Measurements from ENCODE around the gene TRIOBP.

TRIOBP gene

DNA sequence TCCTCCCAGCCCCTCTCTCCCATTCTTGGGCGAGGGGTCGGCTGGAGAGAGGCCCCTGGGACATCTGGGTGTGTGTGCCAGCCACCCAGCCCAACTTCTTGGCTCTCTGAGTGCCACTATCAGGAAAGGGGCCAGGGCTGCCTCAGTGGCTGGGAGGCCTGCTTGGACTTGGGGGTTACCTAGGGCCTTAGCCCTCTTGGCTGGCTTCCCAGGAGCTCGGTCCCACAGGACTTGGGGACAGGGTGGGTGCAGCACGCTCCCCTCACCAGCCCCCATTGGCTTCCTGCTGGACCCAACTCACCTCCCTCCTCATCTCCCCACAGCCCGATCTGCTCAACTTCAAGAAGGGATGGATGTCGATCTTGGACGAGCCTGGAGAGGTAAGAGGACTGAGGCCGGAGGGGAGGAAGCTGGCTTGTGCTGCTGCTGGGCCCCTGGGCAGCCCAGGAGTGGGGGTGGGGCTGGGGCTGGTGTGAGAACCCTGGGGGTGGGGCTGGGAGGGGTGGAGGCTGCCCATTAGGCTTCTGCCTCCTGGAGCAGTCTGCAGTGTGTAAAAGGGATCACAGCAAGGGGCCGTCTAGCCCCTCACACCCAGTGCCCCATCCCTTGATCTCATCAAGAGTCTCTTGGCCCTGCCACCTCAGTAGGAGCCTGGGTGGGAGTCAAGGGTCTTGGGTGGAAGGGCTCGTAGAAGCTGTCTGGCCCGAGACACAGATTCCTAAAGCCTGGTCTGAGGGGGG lies 54.8 kb downstream of the TRIOBP start:
- DNase-seq: no peak

DNA sequence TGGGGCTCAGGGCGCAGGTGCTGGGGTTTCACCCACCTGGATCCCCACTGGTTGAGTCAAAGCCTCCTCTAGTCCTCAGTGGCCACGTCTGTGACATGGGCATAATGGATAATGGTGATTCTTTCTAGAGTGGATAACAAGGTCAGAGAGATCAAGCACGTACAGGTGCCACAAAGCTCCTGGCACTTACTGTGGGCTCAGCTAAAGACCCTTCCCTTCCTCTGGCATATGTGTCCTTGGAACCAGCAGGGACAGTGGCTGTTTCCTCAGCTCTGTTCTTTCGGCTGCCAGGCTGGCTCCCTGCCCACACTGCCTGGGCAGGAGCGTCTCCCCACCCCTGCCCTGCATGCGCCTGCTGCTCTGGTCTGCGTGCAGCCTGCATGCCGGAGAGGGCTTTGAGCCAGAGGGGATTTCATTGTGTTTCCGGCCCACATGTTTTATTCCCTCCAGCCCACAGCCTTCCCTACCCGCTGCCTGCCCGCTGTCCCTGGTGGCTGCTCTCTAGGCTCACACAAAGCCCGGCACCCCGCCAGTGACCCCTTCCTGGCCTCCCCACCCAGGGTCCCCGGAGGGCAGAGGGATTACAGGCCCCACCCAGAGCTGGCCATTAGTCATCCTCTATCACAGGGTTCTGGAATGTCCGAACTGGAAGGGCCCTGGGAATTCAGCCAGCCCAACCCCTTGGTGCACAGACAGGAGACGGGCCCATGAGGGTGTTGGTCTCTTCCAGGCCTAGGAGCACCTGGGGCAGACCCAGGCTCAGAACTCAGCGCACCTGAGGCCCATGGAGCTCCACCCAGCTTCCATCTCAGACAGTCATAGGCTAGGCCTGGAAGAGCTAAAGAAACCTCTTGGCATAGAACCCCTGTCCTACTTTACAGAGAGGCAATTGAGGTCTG lies 55.6 kb downstream of the TRIOBP start:
- DNase-seq: peak; percentile 4 to 26

DNA sequence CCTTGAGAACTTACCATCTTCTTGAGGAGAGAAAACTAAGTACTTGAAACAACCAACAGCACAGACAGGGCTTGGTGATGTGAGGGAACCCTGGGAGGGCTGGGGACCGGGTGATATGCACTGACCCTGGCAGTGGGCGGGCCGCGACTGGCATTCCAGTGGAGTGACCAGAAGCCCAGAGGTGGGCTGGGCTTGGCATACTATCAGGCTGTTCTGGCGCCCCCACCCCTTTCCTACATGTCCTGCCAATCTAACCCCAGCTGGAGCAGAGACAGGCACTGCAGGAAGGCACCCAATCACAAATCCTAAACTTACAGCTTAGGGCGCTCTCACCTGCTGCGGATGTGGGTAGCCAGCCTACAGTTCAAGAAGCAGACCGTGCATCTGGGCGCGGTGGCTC lies 56.9 kb downstream of the TRIOBP start:
- no peak for DNase-seq

DNA sequence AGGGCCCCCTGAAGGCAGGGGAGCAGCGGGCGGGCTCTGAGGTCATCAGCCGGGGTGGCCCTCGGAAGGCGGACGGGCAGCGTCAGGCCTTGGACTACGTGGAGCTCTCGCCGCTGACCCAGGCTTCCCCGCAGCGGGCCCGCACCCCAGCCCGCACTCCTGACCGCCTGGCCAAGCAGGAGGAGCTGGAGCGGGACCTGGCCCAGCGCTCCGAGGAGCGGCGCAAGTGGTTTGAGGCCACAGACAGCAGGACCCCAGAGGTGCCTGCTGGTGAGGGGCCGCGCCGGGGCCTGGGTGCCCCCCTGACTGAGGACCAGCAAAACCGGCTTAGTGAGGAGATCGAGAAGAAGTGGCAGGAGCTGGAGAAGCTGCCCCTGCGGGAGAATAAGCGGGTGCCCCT lies 60.8 kb downstream of the TRIOBP start:
- DNase-seq: no peak

DNA sequence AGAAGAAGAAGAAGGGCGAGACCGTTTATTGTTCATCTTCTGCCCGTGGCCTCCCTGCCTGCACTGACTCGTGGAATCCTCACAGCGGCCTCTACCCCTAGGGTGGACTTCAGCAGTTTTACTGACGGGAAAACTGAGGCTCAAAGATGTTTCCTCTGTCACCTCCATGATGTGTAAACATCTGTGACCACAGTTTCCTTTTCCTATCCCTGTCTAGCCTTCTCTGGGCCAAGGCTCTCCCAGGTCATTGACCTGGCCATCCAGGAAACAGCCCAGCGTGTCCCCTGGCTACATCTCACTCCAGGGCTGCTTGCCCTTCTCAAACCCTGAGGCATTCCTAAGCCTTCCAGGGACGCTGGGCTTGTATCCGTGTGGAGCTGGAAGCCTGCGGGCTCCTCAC lies 61.8 kb downstream of the TRIOBP start:
- DNase-seq: no peak

DNA sequence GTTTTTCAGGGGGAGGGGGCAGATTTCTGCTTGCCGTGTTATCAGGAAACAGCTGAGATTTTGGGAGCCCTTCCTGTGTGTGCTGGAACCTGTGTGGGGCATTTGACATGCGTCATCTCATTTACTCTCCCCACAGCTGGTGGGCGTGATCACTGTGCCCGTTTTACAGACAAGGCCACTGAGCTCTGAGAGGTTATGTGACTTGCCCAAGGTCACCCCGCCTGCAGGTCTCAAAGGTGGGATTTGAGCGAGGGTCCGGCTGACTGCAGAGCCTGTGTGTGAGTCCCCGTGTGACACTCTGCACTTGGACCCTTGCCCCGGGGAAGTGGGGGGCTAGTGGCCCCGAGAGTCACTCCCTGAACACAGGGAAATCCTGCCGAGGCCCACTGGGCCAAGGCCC lies 62.4 kb downstream of the TRIOBP start:
- DNase-seq: no peak

DNA sequence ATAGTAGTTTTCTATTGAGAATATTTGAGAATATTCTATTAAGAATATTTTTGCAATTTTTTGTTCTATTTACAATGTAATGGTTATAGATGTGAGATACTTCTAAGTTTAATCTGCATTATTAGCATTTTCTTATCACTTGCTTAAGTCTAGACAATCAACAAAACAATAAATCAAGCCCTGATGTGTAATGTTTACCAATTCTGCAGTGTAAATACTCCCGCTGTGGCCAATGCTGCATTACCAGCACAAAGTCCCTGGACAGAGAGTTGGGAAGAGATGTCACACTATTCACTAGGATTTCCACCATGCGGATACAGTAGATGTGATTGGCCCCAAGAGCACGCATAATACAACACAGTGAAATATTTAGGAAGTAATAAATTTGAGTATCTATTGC lies 63.3 kb downstream of the TRIOBP start:
- no peak for DNase-seq

DNA sequence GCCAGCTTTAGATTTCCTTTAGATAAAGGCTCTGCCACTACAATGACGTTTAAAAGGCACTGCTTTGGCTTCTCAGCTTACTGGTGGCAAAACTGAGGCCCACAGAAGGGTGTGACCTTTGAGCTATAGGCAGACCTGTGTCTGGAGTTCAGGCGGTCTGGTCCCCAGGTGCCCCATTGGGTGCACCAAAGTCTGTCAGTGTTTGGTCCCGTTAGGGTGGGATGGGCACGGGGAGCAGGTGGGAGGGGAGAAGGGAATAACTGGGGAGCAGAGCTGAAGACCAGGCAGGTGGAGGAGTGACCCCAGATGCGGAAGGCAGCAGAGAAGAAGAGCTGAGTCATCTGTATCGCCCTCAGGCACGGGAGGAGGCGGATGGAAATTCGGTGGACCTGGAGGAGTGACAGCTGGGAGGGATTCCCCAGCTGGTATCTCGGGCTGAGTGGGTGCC lies 65.6 kb downstream of the TRIOBP start:
- no peak for DNase-seq

DNA sequence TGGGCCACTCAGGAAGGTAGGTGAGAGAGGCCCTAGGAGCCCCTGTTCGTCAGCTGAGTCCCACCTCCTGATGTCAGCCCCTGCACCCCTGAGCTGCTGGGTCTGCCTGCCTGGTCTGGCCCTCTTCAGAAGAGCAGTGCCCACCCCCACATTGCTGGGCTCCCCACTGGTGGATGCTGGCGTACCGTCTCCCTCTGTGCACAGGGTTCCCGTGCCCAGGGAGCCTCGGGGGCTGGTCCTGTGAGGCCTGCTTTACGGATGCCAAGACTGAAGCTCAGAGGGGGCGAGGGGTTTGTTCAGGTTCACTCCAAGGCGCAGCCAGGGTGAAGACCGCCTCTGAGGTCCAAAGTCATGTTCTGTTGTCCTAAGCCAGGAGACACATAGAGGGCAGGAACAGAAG lies 66.2 kb downstream of the TRIOBP start:
- DNase-seq: no peak

DNA sequence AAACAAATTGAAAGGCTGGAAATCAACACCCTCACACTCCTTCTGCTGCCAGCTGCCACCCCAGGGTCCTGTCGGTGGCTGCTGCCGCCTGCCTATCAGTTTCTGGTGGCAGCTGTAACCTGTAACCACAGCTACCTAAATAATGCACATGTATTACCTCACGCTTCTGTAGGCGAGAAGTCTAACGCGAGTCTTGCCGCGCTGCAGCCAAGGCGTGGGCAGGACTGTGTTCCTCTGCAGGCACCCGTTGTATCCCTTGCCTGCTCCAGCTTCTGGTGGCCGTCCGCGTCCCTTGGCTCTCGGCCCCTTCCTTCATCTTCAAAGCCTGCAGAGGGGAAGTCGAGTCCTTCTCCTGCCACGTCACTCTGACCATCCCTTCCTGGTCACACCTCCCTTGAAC lies 66.8 kb downstream of the TRIOBP start:
- no peak for DNase-seq

DNA sequence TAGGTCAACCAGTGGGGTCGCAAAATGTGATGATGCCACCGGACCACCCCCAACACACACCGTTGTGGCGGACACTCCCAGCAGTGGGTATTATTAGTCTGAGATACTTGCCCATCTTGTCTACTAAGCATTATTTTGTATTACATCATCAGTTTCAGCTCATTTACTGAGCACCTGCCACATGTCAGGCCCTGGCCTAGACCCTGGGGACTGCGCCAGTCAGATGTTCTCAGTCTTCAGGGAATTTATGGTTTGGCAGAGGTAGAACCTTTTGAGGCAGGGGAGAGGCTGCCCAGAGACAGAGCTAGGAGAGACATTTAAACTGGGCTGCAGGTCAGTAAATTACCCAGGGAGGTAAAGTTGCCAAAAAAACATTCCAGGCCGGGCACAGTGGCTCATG lies 67.8 kb downstream of the TRIOBP start:
- no peak for DNase-seq

DNA sequence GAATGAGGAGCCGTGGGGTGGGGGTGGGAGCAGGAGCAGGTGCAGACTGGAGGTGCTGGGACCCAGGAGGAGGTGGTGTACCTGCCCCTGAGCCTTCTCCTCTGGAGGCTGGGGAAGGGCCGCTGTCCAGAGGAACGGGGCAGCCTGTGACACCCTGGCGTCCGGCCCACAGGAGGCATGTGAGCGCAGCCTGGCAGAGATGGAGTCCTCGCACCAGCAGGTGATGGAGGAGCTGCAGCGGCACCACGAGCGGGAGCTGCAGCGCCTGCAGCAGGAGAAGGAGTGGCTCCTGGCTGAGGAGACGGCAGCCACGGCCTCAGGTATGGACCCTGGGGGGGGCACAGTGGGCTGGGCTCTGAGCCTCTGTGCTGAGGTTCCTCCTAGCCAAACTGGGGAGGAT lies 68.7 kb downstream of the TRIOBP start:
- no peak for DNase-seq

DNA sequence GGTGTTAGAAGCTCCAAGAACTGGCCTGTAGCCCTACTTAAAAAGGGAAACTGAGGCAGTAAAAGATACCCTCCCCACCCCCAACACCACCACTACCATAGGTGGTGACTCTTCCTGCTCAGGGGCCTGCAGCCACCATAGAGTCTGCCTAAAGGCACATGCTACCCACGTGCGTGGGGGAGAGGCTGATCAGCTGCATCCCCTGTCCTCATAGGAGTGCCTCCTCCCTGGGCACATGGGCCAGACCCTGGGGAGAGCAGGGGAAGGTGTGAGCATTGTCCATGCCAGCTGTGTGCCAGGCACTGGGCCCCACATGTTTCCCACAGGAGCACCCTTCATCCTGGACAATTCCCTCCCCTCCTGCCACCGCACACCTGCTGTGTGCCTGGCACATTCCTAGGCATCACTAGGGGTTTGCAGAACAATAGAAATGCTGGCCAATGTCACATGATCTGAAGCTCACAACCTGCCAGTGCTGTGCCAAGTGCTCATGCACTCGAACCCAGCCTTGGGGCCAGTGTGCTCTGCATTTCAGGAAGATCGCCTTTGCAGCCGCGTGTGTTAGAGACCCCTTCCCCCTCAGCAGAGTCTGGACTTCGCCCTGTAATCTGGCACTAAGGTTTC lies 69.2 kb downstream of the TRIOBP start:
- no peak for DNase-seq

DNA sequence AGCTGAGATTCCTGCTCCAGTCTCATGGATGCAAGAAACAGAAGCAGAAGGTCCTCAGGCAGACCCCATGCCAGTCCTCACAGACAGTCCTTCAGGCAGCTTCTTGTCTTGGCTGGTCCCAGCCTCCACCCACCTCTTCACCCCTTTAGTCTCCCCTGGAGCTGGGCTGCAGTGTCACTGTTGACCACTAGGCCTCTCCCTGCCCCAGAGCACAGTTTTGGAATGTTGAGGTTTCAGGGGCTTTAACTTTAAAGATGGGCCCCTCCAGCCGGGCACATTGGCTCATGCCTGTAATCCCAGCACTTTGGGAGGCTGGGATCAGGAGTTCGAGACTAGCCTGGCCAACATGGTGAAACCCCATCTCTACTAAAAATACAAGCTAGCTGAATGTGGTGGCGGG lies 71.4 kb downstream of the TRIOBP start:
- DNase-seq: no peak

DNA sequence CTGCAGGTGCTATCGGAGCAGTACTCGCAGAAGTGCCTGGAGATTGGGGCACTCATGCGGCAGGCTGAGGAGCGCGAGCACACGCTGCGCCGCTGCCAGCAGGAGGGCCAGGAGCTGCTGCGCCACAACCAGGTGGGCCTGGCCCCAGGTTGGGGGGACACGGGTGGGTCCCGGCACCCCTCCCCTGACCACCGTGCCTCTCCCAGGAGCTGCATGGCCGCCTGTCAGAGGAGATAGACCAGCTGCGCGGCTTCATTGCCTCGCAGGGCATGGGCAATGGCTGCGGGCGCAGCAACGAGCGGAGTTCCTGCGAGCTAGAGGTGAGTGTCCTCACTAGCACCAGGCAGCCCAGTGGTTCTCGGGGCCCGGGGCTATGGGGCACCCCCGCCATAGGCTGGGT lies 72.2 kb downstream of the TRIOBP start:
- no peak for DNase-seq

DNA sequence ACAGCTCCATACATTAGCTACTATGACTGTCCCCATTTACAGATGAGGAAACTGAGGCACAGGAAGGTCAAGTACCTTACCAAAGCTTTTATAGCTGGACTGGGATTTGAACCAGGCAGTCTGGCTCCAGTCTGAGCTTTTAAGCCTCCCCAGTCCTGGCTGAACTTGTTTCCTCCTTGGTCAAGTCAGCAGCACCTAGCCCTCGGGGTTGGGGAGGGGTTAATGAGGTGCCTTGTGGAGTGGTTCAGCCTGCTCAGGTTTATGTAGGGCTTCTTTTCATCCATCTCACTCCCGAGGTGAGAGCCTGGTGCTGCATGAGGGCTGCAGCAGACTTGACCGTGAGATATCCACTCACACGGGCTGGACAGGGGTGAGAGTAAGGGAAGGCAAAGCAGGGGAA lies 74.2 kb downstream of the TRIOBP start:
- DNase-seq: no peak

DNA sequence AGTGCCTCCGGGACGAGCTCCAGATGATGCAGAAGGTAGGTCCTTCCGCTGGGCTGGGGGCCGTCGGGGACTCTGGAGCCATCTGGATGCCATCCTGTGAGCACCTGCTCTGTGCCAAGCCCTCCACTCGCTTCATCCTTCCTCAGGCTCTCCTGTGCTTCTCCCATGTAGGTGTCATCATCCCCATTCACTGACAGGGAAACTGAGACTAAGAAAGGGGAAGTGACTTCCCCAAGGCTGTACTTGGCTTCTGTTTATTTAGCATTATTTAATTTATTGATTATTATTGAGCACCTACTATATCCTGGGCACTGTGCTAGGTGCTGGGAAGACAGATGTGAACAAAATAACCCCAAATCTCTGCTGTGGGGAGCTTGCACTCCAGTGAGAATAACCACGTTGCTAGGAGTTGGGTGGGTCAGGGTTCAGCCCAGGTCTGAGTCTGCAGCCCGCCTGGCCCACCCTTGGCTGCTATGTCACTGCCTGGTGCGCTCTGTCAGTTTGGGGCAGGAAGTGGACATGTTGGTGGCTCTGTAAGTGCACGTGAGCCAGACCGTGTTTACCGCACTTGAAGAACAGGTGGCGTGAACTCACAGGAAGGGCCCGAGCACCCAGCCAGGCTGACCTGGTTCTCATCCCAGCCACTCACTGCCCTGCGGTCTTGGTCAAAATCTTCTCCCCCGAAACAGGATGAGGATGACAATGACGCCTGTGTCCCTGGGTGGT lies 75.0 kb downstream of the TRIOBP start:
- DNase-seq: no peak

DNA sequence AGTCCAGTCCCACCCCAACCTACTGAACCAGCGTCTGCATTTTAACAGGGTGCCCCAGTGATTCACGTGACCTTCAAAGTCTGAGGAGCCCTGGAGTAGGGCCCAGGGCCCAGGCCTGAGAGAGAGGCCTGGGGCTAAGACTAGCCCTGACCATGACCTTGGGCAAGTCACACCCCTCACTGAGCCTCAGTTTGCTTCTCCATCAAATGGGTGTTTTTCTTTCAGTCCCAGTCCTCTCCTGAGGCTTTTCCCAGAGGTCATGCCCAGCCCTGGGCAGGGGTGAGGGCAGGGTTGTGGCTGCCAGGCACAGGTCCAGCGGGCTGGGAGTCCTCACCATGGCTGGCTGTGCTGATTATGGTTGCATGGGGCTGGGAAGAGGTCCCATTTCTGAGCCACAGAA lies 77.9 kb downstream of the TRIOBP start:
- DNase-seq: no peak

DNA sequence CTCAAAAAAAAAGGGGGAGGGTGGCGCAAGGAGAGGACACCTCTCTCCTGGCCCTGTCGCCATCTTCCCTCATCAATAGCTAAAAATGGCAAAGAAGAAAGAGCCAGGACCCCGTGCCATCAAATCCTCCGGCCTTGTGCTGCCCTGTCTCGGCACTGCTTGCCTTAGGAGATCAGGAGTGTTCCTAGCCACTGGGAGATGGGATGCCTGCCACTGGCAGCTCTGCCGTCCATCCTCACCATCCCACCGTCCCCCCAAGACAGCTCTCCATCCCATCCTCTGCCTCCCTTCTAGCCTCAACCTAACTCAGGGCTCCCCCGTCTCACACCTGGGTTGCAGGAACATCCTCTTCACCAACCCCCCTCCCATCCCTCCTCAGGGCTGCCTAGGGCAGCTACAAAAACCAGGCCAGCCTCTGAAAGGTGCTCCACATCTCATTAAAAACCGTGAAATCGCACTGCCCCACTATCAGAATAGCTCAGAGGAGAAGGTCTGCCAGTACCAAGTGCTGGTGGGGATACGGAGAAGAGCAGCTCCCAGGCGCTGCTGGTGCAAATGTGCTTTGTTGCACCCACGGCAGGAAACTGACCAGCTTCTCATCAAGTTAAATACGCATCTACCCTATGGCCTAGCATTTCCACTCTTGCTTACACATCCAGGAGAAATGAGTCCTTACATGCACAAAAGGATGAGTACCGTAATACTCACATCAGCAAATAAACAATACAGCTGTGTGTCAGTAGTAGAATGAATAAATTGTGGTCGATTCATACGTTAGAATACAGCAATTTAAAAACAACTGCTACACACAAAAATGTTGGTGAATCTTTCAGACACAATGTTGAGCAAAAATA lies 79.2 kb downstream of the TRIOBP start:
- DNase-seq: no peak

DNA sequence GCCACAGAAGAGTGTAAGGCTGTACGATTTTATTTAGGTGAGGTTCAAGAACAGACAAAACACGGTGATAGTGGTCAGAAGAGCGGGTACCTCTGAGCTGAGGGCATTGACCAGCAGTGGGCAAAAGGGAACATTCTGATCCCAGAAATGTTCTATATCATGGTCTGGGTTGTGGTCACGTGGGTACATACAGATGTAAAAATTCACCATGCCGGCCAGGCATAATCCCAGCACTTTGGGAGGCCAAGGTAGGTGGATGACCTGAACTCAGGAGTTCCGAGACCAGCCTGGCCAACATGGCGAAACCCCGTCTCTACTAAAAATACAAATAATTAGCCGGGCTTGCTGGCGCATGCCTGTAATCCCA lies 79.8 kb downstream of the TRIOBP start:
- no peak for DNase-seq

DNA sequence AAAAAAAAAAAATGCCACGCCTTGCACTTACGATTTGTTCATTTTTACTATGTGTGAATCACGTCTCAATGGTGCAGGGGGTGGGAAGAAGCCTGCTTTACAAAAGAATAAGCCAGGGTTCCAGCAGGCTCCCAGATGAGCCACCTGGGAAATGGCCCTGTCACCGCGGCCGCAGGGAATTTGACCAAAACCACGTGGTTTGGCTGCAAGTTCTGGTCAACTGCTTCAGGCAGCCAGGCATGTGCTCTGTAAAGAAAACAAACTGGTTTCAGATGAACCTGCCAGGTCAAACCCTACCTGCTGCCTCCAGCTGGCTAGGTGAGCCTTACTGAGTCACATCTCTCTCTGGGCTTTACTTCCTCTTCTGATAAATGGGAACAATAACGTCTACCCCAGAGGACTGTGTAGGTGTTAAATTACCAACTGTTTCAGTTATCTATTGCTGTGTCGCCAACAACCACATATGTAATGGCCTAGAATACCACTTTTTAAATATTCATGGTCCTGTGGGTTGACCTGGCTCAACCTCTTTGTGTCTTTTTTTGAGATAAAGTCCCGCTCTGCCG lies 80.4 kb downstream of the TRIOBP start:
- no peak for DNase-seq

All from hippocampal formation (tissue), 2 donors.